HG03060 (cell line): ENCODE results near the gene PPP2R2B.

Experiments used
- ATAC-seq: cut with Tn5 transposase; IDR thresholded peaks from one replicate; pipeline ENCODE4 v1.9.1; 2021; ENCODE audit warnings: low read depth, moderate number of reproducible peaks; ENCODE audit not compliant: unreplicated experiment

The PPP2R2B gene

DNA sequence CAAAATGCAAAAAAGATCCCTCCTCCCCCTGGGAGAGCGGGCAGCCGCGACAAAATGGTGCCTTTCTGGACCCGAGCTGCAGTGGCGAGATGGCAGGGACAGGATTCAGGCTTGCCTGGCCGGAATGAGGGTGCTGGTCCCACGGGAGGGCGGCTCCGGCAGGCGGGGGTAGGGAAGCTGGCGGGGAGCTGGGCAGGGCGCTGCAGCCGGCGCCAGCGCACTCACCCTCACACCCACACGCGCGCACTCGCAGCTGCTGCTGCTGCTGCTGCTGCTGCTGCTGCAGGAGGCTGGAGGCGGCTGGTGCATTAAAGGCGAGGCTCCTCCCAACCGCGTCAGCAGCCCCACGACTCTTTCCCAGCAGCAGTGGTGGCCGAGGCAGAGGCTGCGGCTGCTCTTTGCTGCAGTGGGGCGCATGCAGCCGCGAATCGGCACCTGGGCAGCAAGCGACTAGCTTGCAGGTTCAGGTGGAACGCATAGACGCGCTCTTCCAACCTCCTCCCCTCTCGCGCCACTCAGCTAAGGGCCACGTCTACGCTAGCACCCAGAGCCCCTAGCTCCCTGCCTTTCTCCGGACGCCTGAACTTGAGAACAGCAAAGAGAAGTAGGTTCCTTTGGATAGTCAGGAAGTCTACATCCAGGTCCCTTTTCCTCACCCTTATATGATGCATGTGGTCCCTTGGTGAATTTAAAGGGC, at the start of gene PPP2R2B:
Gene PPP2R2B, minus strand, starts transcription at position 282 of the 697 bp plus-strand sequence.
- ATAC-seq, result no peak

- no peak for ATAC-seq
Measured at GRCh38 chr5:146924132-146924531, 45.6 kb upstream of the PPP2R2B start.

DNA sequence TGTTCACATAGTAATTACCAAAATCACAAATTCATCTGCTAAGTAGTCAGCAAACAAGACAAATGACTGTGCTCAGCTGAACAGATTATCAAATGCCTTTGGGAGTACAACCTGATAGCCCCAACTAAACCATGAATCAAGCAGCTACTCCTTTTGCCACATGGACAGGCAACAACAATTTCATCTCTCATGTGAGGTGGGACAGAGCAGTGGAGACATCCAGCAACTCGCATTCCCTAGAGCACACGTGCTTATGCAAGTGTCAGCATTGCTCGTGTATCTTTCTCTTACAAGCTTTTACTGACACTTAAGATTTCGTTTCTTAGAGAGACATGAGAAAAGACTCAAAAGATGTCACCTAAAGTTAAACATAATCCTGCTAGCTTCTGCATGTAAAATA, 42.7 kb upstream of the PPP2R2B start:
- no peak for ATAC-seq

- ATAC-seq, result no peak
Measured at GRCh38 chr5:146920351-146920881, 41.9 kb upstream of the PPP2R2B start.

DNA sequence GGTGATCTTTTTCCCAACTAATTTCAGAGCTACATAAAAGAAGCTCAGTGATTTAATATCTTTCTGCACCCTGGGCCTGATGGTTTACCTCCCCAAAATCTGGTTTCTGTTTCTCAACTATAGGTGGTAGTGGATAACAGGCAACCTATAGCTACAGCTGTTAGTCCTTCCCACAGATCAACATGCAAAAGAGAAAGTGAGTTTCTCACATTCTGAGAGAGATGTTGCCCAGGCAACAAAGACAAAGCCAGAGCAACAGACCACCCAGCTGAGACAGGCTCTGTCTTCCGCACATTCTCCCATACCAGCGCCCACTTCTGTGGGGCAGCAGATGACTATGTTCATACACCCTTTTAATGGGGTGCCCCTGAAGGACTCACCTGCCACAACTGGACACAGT, 40.7 kb upstream of the PPP2R2B start:
- ATAC-seq, result no peak

GRCh38 chr5:146917931-146918330, 39.4 kb upstream of the PPP2R2B start:
- ATAC-seq, result no peak

DNA sequence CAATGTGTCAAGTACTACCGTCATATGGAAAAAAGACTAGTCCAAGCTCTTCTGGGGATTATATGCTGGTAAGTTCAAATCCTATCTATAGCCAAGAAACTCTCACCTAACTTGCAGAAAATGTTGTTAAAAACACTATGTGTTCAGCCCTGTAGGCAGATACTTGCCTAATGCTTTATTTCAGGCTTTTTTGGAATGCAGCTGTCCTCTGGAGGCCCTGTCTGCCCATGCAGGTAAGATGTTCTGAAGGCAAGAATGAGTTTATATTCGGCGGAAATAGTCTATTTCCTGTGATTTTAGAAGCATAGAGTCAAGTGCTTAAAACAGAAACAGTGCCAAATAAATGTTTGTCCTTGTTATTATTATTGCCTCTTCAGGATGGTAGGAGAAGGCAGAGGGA, 34.3 kb upstream of the PPP2R2B start:
- ATAC-seq, result no peak

GRCh38 chr5:146910239-146910638, 31.7 kb upstream of the PPP2R2B start:
- no peak for ATAC-seq

DNA sequence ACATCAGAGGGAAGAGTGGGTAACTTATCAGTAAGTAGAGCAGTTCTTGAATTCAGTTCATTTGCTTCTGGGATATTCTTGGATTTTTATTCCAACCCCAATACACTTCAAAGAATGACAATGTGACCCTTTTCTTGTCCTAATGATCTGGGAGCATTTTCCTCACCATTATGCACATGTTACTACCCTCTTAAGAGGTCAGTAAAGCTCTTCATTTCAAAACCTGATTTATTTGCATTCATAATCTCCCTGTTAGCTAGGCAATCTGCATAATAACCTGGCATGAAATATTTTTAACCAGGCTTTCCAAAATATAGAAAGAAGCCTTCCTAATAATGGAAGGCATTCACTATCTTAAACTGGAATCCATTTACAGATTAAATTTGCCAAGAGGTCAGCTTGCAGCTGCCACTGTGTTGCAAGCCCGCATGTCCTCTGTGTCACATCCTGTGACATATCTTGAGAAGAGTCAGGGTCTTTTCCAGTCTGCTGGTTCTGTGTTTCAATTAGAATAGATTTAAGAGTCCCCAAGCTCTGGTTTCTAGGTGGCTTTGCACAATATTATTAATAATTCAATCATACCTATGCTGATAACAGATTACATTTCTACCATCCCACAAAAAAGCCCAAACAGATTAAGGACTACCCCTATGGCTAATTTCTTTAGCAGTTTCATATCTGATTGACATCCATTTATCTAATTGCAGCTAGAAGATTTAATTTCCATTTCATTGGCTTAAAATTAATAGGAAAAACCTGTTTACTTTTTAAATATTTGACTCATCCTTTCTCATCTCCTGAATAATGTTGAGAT, 30.9 kb upstream of the PPP2R2B start:
- no peak for ATAC-seq

GRCh38 chr5:146906803-146907202, 28.2 kb upstream of the PPP2R2B start:
- ATAC-seq, result no peak

GRCh38 chr5:146904890-146905289, 26.3 kb upstream of the PPP2R2B start:
- no peak for ATAC-seq

GRCh38 chr5:146903789-146904188, 25.2 kb upstream of the PPP2R2B start:
- ATAC-seq, result no peak

DNA sequence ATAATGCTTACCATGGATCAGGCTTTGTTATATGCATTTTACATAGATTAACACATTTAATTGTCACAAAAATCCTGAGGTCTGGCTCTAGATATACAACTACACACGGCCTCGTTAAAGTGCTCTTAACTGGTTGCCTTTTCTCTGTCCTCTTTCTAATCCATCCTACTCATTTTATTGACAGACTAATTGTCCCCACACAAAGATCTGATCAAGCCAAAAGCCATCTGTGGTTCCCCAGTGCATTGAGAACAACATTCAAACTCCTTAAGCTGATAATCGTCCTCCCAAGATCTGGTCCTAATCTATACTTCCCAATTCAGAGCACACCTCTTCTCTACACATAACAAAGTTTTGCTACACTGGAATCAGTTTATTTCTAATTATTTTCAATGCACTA, 23.9 kb upstream of the PPP2R2B start:
- ATAC-seq, result no peak

- ATAC-seq, result no peak
Measured at GRCh38 chr5:146897061-146897460, 18.5 kb upstream of the PPP2R2B start.

GRCh38 chr5:146894753-146895521, 16.4 kb upstream of the PPP2R2B start:
- ATAC-seq, result no peak

GRCh38 chr5:146893991-146894390, 15.4 kb upstream of the PPP2R2B start:
- ATAC-seq, result no peak

DNA sequence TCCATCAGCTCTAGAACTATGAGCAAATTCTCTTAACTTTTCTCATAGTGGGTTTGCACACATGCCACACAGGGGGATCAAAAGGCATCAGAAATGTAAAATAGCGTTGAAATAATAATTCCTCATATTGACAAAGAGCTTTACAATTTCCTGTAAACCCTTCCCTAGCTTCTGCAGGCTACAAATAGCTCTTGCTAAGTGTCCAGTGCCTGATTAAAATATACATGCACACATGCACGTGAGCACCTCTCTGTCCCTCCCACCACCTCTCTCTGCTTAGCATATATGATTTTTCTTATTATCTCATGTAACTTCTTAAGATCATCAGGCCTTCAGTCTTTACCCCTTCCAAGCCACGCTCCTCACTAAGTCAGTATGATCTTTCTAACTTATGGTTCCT, 13.7 kb upstream of the PPP2R2B start:
- no peak for ATAC-seq

DNA sequence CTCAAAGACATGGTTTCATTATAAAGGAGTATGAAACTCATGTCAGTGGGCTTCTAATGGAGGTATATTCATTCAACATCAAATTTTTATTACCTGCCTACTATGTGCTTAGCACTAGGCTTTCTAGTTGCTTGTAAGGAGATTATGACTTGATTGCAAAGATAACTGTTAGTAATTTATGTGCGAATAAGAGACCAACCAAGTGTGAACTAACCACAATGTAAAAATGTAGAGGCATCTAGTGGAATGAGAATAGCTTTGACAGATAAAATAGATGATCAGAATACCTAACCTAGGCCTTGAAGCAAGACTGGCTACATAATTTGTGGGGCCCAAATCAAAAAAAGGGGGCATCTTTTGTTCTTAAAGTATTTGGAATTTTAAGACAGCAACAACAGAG, 13.0 kb upstream of the PPP2R2B start:
- no peak for ATAC-seq

DNA sequence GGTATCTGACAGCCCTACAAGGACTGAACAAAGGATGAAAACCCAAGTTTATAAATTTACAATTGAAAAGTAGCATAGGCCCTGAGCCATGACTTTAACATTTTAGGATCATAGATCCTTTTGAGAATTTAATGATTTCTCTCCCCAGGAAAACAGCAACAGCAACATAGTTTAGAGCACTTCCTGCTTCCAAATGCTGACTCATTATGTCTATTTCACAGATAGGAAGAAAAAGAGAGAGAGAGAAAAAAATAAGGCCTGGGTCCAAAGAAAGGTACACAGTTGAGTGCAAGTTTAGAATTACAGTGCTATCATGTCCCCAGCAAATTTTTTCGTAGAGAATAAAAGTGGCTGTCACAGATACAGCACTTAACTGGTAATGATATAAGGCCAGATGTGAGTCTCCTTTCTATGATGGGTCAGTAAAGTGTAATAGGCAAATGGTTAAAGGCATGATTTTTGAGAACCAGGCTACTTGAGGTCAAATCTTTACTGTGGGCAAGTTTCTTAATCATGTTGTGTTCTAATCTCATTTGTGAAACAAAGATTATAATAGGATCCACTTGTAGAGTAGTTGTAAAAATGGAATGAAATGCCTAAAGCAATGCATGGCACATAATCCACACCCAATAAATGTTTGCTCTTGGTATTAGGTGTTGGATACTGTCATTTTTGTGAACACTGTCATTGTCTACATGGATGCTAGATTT, 12.3 kb upstream of the PPP2R2B start:
- no peak for ATAC-seq

GRCh38 chr5:146890066-146890465, 11.5 kb upstream of the PPP2R2B start:
- ATAC-seq, result no peak
